ENCODE data around the gene PSD4.

DNA sequence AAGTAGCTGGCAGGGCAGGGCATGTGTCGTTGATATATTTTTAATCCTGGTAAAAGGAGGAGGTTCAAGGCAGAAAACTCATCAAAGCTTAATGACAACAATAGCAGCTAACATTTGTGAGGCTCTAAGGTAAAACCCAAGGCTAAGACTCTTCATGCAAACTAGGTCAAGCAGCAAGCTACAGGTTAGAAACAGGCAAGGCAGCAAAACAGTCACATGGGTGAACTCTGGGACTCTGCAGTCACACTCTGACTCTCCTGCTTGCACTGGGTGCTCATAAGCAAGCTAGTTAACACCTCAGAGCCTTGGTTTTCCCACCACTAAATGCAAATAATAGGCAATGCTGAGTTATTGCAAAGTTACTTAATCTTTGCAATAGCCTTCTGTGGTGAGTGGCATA is 38.5 kb upstream of the PSD4 start:
- TF ChIP-seq EP300 (IDR thresholded peaks at IDR 0.05) (no peak), POLR2A (IDR thresholded peaks at IDR 0.05) (no peak), POLR2AphosphoS5 (IDR thresholded peaks at IDR 0.05) (no peak)
- TF ChIP-seq, protein P1, sequence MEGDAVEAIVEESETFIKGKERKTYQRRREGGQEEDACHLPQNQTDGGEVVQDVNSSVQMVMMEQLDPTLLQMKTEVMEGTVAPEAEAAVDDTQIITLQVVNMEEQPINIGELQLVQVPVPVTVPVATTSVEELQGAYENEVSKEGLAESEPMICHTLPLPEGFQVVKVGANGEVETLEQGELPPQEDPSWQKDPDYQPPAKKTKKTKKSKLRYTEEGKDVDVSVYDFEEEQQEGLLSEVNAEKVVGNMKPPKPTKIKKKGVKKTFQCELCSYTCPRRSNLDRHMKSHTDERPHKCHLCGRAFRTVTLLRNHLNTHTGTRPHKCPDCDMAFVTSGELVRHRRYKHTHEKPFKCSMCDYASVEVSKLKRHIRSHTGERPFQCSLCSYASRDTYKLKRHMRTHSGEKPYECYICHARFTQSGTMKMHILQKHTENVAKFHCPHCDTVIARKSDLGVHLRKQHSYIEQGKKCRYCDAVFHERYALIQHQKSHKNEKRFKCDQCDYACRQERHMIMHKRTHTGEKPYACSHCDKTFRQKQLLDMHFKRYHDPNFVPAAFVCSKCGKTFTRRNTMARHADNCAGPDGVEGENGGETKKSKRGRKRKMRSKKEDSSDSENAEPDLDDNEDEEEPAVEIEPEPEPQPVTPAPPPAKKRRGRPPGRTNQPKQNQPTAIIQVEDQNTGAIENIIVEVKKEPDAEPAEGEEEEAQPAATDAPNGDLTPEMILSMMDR (IDR thresholded peaks at IDR 0.05) = no peak
